HepG2 (cell line): Measurements from ENCODE around the gene ATRAID. TPM values are rescaled to one million over a fixed set of nuclear protein-coding genes. Genes with fewer than 3 reads are reported as not detected.
A peak's percentile ranks its signal among the peaks of the same experiment; 100 is the strongest.

Experiments
- HIVEP1 ChIP-seq: sonication (generic); formaldehyde crosslinking; IDR thresholded peaks from 2 replicates; pipeline ENCODE4 v1.4.0; 2020; ENCODE audit warnings: mild to moderate bottlenecking, missing genetic modification reagents
- MBNL3 ChIP-seq: fragments of 250-450 bp; sonication (Bioruptor Pico); conservative IDR thresholded peaks from 2 replicates; pipeline ENCODE4 v1.8.0; 2022; ENCODE audit warnings: mild to moderate bottlenecking, inconsistent platforms
- RFXAP ChIP-seq: sonication (generic); formaldehyde crosslinking; IDR thresholded peaks from 2 replicates; pipeline ENCODE4 v1.4.0; 2020; ENCODE audit warnings: missing genetic modification reagents, borderline replicate concordance
- SATB2 ChIP-seq: sonication (generic); formaldehyde crosslinking; IDR thresholded peaks from 2 replicates; pipeline ENCODE4 v1.5.0; 2020; ENCODE audit warnings: missing genetic modification reagents
- TAF15 ChIP-seq: fragments of 200-400 bp; formaldehyde crosslinking; IDR thresholded peaks from one replicate; pipeline ENCODE4 v1.6.1; 2018; ENCODE audit warnings: mild to moderate bottlenecking, low read depth, low read length; ENCODE audit not compliant: poor library complexity, severe bottlenecking
- TCF7 ChIP-seq: sonication (generic); IDR thresholded peaks from 2 replicates; pipeline ENCODE4 v1.6.1; 2016; ENCODE audit warnings: antibody characterized with exemption, low read depth
- ZNF333 ChIP-seq: sonication (generic); formaldehyde crosslinking; IDR thresholded peaks from 2 replicates; pipeline ENCODE4 v1.4.0; 2020; ENCODE audit warnings: mild to moderate bottlenecking, missing genetic modification reagents, borderline replicate concordance
- polyA plus RNA-seq, 8 experiments: library from polyadenylated mRNA; depleted of rRNA in 3 of 8; stranded (reverse) in 7 of 8; unstranded in 1 of 8; fragments of >200 nt; fragmentation: Illumina TruSeq in 4 of 8; extraction: Trizol in 4 of 8; gene quantifications; 2 replicates each; pipeline versions ENCODE4 v1.2.1 to v1.2.3, GENCODE V29; 2011 to 2016; ENCODE audit warnings: low read depth in 4 of 8, missing spikeins in 1 of 8, mixed read lengths in 1 of 8; ENCODE audit not compliant: insufficient read depth in 1 of 8
- total RNA-seq, 5 experiments: library from RNA; depleted of rRNA; stranded (reverse); fragments of >200 nt; fragmentation: Illumina TruSeq; extraction: Trizol; gene quantifications; 2 replicates each; pipeline ENCODE4 v1.2.3, GENCODE V29; 2016; ENCODE audit warnings: low read depth in 1 of 5
- TF ChIP-seq, protein P1 (sequence below): sonication (generic); formaldehyde crosslinking; IDR thresholded peaks from 2 replicates; pipeline ENCODE4 v1.4.0; 2020; ENCODE audit warnings: missing genetic modification reagents, borderline replicate concordance
- TF ChIP-seq, protein P2 (sequence below), 2 experiments: fragments of 450-650 bp in 1 of 2; sonication (generic) in 1 of 2; formaldehyde crosslinking in 1 of 2; IDR thresholded peaks; 2 replicates each; pipeline versions ENCODE4 v1.6.1 to v1.8.0; 2016 to 2022; ENCODE audit warnings: antibody characterized with exemption in 1 of 2, mild to moderate bottlenecking in 1 of 2, missing genetic modification reagents in 1 of 2
- TF ChIP-seq, protein P3 (sequence below), 2 experiments: sonication (generic) in 1 of 2; formaldehyde crosslinking in 1 of 2; IDR thresholded peaks; 2 replicates each; pipeline versions ENCODE4 v1.4.0 to v1.6.1; 2018 to 2020; ENCODE audit warnings: missing genetic modification reagents in 2 of 2, borderline replicate concordance in 1 of 2, low read depth in 1 of 2, mild to moderate bottlenecking in 1 of 2, missing biosample characterization in 1 of 2

ATRAID gene
- total and polyA plus RNA-seq, 2 of the 13 experiments (the other 11 are each of a cell fraction or from before 2014, with no cell fraction given), result 207 to 382 TPM

DNA sequence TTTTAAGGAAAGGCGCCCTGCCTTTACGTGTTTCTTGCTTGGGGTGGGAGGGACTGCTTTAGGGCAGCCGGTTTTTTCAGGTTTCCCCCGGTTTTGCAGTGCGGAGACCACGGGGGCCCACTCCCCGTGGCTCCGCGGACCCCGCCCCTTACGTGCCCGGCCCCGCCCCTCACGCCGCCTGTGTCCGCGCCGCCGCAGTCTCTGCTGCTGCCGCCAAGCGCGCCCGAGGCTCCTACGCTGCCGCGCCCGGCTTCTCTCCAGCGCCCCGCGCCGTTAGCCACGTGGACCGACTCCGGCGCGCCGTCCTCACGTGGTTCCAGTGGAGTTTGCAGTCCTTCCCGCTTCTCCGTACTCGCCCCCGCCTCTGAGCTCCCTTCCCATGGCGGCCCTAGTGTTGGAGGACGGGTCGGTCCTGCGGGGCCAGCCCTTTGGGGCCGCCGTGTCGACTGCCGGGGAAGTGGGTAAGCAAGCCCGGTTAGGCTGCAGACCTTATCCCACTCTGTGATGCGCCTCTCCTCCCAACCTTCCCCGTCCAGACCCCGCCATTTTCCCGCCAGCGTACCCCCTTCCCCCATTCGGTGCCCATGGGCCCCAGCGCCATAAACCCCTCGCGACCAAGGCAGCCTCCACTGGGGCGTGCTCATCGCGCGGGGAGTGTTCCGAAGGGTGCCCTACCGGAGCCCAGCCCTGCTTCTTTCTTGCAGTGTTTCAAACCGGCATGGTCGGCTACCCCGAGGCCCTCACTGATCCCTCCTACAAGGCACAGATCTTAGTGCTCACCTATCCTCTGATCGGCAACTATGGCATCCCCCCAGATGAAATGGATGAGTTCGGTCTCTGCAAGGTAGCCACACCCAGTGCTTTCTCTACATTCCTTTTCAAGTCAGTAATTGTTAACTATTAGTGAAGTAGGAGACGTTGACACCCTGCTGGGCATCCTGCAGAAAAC, 5.6 kb downstream of the ATRAID start, which contains the start of gene CAD (continued):
- TF ChIP-seq, protein P1, sequence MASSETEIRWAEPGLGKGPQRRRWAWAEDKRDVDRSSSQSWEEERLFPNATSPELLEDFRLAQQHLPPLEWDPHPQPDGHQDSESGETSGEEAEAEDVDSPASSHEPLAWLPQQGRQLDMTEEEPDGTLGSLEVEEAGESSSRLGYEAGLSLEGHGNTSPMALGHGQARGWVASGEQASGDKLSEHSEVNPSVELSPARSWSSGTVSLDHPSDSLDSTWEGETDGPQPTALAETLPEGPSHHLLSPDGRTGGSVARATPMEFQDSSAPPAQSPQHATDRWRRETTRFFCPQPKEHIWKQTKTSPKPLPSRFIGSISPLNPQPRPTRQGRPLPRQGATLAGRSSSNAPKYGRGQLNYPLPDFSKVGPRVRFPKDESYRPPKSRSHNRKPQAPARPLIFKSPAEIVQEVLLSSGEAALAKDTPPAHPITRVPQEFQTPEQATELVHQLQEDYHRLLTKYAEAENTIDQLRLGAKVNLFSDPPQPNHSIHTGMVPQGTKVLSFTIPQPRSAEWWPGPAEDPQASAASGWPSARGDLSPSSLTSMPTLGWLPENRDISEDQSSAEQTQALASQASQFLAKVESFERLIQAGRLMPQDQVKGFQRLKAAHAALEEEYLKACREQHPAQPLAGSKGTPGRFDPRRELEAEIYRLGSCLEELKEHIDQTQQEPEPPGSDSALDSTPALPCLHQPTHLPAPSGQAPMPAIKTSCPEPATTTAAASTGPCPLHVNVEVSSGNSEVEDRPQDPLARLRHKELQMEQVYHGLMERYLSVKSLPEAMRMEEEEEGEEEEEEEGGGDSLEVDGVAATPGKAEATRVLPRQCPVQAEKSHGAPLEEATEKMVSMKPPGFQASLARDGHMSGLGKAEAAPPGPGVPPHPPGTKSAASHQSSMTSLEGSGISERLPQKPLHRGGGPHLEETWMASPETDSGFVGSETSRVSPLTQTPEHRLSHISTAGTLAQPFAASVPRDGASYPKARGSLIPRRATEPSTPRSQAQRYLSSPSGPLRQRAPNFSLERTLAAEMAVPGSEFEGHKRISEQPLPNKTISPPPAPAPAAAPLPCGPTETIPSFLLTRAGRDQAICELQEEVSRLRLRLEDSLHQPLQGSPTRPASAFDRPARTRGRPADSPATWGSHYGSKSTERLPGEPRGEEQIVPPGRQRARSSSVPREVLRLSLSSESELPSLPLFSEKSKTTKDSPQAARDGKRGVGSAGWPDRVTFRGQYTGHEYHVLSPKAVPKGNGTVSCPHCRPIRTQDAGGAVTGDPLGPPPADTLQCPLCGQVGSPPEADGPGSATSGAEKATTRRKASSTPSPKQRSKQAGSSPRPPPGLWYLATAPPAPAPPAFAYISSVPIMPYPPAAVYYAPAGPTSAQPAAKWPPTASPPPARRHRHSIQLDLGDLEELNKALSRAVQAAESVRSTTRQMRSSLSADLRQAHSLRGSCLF (CRISPR knock-in tag), result no peak
- TF ChIP-seq HIVEP1 (CRISPR knock-in tag) (0 out of 2 replicates have a peak, but pooled peaks have one; percentile 24), ZNF333 (CRISPR knock-in tag) (no peak), TCF7 (no peak), SATB2 (0 out of 2 replicates have a peak, but pooled peaks have one; percentile 26), TAF15 (no peak), RFXAP (peak; percentile 47; the same call in 1 of the 2 replicates), MBNL3 (CRISPR knock-in tag) (no peak)
- TF ChIP-seq, protein P2, sequence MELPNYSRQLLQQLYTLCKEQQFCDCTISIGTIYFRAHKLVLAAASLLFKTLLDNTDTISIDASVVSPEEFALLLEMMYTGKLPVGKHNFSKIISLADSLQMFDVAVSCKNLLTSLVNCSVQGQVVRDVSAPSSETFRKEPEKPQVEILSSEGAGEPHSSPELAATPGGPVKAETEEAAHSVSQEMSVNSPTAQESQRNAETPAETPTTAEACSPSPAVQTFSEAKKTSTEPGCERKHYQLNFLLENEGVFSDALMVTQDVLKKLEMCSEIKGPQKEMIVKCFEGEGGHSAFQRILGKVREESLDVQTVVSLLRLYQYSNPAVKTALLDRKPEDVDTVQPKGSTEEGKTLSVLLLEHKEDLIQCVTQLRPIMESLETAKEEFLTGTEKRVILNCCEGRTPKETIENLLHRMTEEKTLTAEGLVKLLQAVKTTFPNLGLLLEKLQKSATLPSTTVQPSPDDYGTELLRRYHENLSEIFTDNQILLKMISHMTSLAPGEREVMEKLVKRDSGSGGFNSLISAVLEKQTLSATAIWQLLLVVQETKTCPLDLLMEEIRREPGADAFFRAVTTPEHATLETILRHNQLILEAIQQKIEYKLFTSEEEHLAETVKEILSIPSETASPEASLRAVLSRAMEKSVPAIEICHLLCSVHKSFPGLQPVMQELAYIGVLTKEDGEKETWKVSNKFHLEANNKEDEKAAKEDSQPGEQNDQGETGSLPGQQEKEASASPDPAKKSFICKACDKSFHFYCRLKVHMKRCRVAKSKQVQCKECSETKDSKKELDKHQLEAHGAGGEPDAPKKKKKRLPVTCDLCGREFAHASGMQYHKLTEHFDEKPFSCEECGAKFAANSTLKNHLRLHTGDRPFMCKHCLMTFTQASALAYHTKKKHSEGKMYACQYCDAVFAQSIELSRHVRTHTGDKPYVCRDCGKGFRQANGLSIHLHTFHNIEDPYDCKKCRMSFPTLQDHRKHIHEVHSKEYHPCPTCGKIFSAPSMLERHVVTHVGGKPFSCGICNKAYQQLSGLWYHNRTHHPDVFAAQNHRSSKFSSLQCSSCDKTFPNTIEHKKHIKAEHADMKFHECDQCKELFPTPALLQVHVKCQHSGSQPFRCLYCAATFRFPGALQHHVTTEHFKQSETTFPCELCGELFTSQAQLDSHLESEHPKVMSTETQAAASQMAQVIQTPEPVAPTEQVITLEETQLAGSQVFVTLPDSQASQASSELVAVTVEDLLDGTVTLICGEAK (IDR thresholded peaks at IDR 0.05), result no peak
- TF ChIP-seq, protein P2 (CRISPR knock-in tag; IDR thresholded peaks at IDR 0.05), result peak; percentile 29; the same call in 1 of the 2 replicates
- TF ChIP-seq, protein P3, sequence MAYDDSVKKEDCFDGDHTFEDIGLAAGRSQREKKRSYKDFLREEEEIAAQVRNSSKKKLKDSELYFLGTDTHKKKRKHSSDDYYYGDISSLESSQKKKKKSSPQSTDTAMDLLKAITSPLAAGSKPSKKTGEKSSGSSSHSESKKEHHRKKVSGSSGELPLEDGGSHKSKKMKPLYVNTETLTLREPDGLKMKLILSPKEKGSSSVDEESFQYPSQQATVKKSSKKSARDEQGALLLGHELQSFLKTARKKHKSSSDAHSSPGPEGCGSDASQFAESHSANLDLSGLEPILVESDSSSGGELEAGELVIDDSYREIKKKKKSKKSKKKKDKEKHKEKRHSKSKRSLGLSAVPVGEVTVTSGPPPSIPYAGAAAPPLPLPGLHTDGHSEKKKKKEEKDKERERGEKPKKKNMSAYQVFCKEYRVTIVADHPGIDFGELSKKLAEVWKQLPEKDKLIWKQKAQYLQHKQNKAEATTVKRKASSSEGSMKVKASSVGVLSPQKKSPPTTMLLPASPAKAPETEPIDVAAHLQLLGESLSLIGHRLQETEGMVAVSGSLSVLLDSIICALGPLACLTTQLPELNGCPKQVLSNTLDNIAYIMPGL (CRISPR knock-in tag; IDR thresholded peaks at IDR 0.05; ENCODE audit: borderline replicate concordance in 1 of 2, low read depth in 1 of 2), result peak in 1 of 2 experiments; percentile 54; a peak in 1 of 4 replicates
